Activated CD8-positive, alpha-beta memory T cell treated with anti-CD3 and anti-CD28 coated beads for 36 hours (primary cell): Measurements from ENCODE around the gene TNKS1BP1. TPM values are rescaled to one million over a fixed set of nuclear protein-coding genes. Genes with fewer than 3 reads are reported as not detected.

Experiments used
- CTCF ChIA-PET: fragments of 350-600 bp; sonication (Branson Sonifier 250); formaldehyde crosslinking; loops from one replicate; lab custom pipeline; 2021; ENCODE audit warnings: antibody characterized with exemption; lab: Charles Lee
- POLR2A ChIA-PET: fragments of 350-600 bp; sonication (Branson Sonifier 250); formaldehyde crosslinking; loops from one replicate; lab custom pipeline; 2021; ENCODE audit warnings: antibody characterized with exemption; lab: Charles Lee
- total RNA-seq, 2 experiments: library from RNA; stranded (reverse); gene quantifications; one replicate each; pipeline ENCODE4 v1.2.3, GENCODE V29; 2021

TNKS1BP1 gene
- total RNA-seq, 2 experiments from 2014 or later, result 13.3 to 13.8 TPM

- CTCF ChIA-PET, result no interaction called here
Observed at GRCh38 chr11:57277845-57278720, 46.7 kb downstream of the TNKS1BP1 start.

DNA sequence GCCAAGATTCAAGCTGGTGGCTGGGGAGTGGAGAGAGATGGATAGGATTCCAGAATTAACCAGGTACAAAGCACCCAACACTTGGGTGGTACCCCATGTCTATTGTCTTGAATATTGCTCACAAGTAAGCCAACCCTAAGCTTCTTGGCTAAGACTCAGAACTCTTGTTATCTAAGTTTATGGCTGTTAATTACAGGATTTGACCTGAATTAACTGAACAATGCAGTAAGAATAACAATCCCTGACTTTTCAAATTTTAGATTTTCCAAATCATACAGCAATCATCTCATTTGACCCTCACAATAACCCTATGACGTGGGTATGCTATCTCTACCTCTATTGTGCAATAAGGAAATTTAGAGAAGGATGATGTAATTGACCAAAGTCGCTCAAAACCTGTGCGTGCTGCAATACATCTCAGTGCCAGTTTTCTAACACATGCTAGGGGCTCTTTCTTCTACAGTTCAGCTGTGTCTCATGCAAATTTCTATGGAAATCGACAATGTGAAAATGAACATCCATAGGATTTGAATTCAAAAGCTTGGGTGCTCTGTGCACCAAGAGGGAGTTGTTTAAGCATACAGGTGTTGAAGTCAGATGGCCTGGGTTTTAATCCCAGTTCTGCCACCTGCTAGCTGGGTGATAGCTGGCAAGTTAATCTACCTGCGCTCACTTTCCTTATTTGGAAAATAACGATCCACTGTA, 47.6 kb downstream of the TNKS1BP1 start:
- ChIA-PET POLR2A (no interaction called here), CTCF (interaction anchor here (1.5 kb wide), 1 partner anchor 9 kb away, joined by 4 read pairs; no protein-coding TSS in a partner anchor)

More at GRCh38 chr11:57277845-57278720, 46.7 kb downstream of the TNKS1BP1 start:
- POLR2A ChIA-PET, result no interaction called here

GRCh38 chr11:57276169-57276970, 48.4 kb downstream of the TNKS1BP1 start:
- POLR2A ChIA-PET, result no interaction called here
- CTCF ChIA-PET, result interaction anchor here (1.5 kb wide), 1 partner anchor 8 kb away, joined by 4 read pairs; no protein-coding TSS in a partner anchor

- CTCF ChIA-PET, result interaction anchor here (2.1 kb wide), 1 partner anchor 26 kb away, joined by 7 read pairs; no protein-coding TSS in a partner anchor
- POLR2A ChIA-PET, result no interaction called here
Observed at GRCh38 chr11:57275582-57275981, 49.2 kb downstream of the TNKS1BP1 start.

- ChIA-PET CTCF (interaction anchor here (2.1 kb wide), 1 partner anchor 25 kb away, joined by 7 read pairs; no protein-coding TSS in a partner anchor), POLR2A (no interaction called here)
Observed at GRCh38 chr11:57274904-57275498, 49.8 kb downstream of the TNKS1BP1 start.

DNA sequence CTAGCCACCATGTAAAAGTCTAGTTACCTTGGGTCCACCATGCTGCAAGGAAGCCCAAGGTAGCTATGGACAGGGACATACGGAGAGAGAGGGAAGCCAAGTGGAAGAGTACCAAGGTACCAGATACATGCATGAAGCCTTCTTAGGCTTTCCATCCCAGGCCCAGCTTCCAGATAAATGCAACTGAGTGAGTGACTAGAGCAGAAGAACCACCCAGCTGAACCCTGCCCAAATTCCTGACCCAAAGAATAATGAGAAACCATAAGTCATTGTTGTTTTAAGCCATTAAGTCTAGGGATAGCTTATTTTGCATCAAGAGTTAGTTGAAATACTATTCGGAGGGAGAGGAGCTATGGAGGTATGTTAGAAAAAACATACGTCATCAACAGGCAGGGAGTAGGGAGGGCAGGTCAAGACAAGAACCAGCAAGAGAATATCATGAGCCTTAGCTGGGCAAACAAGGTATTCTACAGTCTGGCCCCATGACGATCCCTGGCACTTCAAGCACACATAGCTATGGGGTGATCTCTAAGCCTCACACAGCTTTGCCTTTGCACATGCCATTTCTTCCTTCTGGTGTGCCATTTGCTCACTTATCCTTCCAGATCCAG, 51.2 kb downstream of the TNKS1BP1 start:
- ChIA-PET CTCF (interaction anchor here (2.1 kb wide), 1 partner anchor 24 kb away, joined by 7 read pairs; no protein-coding TSS in a partner anchor), POLR2A (no interaction called here)

DNA sequence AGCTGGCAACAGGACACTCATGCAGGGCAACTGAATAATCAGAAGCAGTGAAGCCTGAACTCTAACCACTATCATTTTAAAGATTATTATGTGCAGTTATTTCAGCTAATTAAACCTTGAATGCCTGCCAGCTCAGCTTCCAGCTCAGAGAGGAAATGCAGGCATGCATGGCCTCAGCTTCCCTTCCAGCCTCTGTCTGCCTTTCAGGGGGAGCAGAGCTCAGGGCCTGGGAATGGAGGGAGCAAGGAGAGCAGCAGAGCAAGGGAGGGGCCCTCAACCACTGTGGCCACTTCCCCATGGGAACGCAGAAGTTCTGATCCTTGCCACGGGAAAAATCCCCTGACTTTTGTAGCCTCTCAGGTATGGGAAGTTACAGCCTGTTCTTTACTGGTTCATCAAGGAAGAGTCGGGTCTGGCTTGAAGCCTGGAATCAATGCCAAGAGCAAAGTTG, 55.2 kb downstream of the TNKS1BP1 start:
- POLR2A ChIA-PET, result no interaction called here

DNA sequence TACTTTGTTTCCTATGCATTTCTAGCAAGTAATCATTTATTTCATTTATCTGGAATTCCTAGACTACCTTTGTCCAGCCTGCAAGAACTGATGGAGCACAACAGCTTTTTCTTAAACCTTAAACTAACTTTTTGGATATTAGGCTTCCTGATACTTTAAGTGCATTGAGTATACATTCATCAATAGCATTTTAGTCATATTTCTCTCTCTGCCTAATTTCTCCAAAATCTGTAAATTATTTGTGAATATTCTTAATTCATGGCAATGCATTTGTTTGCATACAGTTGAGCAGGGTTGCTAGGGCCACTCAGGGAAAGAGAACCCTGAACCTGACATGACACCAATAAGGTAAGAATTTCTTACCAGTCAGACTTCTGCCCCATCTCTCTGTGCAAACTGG, 58.6 kb downstream of the TNKS1BP1 start:
- CTCF ChIA-PET, result no interaction called here
- POLR2A ChIA-PET, result no interaction called here

More for the DNA sequence above, 55.2 kb downstream of the TNKS1BP1 start:
- CTCF ChIA-PET, result no interaction called here

GRCh38 chr11:57263351-57263750, 61.4 kb downstream of the TNKS1BP1 start:
- POLR2A ChIA-PET, result no interaction called here

DNA sequence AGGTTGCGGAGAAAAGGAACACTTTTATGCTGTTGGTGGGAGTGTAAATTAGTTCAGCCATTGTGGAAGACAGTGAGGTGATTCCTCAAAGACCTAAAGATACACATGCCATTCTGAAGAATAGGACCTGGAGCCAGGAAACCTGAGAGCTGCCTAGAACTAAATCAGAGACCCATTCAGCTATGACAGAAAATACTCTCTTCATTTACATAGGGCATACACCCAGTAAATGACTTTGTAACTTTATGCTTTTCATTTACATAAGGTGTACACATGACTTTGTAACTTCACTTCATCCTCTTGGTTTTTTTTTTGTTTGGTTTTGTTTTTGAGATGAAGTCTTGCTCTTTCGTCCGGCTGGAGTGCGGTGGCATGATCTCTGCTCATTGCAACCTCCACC, 62.6 kb downstream of the TNKS1BP1 start:
- ChIA-PET CTCF (no interaction called here), POLR2A (no interaction called here)

More at GRCh38 chr11:57263351-57263750, 61.4 kb downstream of the TNKS1BP1 start:
- CTCF ChIA-PET, result no interaction called here

DNA sequence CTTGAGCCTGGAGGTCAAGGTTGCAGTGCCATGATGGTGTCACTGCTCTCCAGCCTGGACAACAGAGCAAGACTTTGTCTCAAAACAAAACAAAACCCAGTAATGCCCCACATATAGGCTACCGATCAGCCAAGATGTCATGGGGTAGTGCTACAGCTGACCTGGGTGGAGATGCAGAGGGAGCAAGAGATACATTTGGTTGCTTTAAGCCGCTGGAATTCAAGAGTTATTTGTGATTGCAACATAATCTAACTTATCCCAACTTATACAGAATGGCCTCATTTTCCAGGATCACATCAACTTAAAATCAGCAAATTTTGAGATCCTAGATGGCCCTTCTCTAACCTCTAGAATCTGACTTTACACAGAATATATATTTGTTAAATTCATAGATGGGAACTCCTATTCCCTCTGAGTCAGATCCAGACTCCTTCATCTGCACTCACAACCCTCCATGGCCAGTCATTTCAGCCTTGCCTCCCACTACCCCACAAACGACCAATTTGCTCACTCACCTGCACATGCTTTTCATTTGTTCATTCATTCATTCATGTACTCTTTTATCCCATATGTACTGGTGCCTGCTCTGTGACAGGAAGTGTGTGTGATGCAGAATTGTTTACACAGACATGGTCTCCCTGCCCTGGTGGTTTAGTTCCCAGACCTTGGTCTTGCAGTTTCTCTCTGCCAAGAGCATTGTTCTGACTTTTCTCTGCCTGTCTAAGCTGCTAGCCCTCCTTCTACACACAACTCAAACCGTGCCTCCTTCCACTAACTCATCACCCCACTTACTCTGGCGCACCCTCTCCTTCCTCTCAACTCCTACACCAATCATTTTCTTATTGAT, 63.6 kb downstream of the TNKS1BP1 start:
- POLR2A ChIA-PET, result no interaction called here
- CTCF ChIA-PET, result no interaction called here

DNA sequence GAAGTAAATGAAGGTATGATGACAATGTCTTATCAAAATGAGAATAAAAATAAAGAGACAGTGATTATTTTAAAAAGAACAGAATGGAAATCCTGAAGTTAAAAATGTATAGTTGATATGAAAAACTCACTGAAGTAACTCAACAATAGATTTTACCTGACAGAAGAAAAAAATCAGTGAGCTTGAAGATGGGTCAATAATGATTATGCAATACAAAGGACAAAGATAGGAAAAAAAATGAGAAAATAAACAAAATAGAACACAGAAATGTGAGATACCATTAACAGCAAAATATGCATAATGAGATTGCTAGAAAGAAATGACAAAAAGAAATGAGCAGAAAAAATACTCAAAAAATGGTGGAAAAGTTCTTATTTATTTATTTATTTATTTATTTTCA, 68.6 kb downstream of the TNKS1BP1 start:
- CTCF ChIA-PET, result no interaction called here
- POLR2A ChIA-PET, result no interaction called here

- CTCF ChIA-PET, result no interaction called here
Observed at GRCh38 chr11:57255618-57256017, 69.1 kb downstream of the TNKS1BP1 start.

GRCh38 chr11:57254631-57255030, 70.1 kb downstream of the TNKS1BP1 start:
- POLR2A ChIA-PET, result no interaction called here
- CTCF ChIA-PET, result no interaction called here

More at GRCh38 chr11:57255618-57256017, 69.1 kb downstream of the TNKS1BP1 start:
- POLR2A ChIA-PET, result no interaction called here

- CTCF ChIA-PET, result no interaction called here
- POLR2A ChIA-PET, result no interaction called here
Observed at GRCh38 chr11:57251491-57252104, 73.2 kb downstream of the TNKS1BP1 start.

- ChIA-PET POLR2A (no interaction called here), CTCF (interaction anchor here (2.0 kb wide), 1 partner anchor 24 kb away, joined by 7 read pairs; no protein-coding TSS in a partner anchor)
Observed at GRCh38 chr11:57251037-57251436, 73.7 kb downstream of the TNKS1BP1 start.
